ENCODE measurements around the gene MIPEP.
"Not testable (repeated sequence)": the region's sequence is repeated elsewhere in the genome, so short reads cannot be mapped to it uniquely, and the experiment has no call there.

Gene MIPEP

GRCh38 chr13:23884361-23884760 is 4.8 kb downstream of the MIPEP start:
- DNase-seq = not testable (repeated sequence)

GRCh38 chr13:23883255-23883654 is 5.9 kb downstream of the MIPEP start:
- no peak for DNase-seq

GRCh38 chr13:23881402-23881800 is 7.8 kb downstream of the MIPEP start:
- DNase-seq = not testable (repeated sequence)

- not testable (repeated sequence) for DNase-seq
Measured at GRCh38 chr13:23880493-23881401, 8.5 kb downstream of the MIPEP start.

GRCh38 chr13:23877286-23877685 is 11.9 kb downstream of the MIPEP start:
- DNase-seq = no peak

GRCh38 chr13:23876265-23876664 is 12.9 kb downstream of the MIPEP start:
- no peak for DNase-seq

GRCh38 chr13:23871616-23872220 is 17.5 kb downstream of the MIPEP start:
- peak in 1 of 2 donors; percentile 12 for DNase-seq

- DNase-seq = peak in 1 of 2 donors; percentile 15
Measured at GRCh38 chr13:23870356-23871140, 18.7 kb downstream of the MIPEP start.

GRCh38 chr13:23868521-23868920 is 20.7 kb downstream of the MIPEP start:
- DNase-seq = no peak

GRCh38 chr13:23867027-23867491 is 22.1 kb downstream of the MIPEP start:
- DNase-seq = no peak

GRCh38 chr13:23866420-23867026 is 22.7 kb downstream of the MIPEP start:
- no peak for DNase-seq

- no peak for DNase-seq
Measured at GRCh38 chr13:23865906-23866305, 23.3 kb downstream of the MIPEP start.

- DNase-seq = no peak
Measured at GRCh38 chr13:23865026-23865425, 24.2 kb downstream of the MIPEP start.

- no peak for DNase-seq
Measured at GRCh38 chr13:23861310-23861709, 27.9 kb downstream of the MIPEP start.

GRCh38 chr13:23859904-23860303 is 29.3 kb downstream of the MIPEP start:
- DNase-seq = no peak

- no peak for DNase-seq
Measured at GRCh38 chr13:23859455-23859854, 29.7 kb downstream of the MIPEP start.

GRCh38 chr13:23858546-23858945 is 30.7 kb downstream of the MIPEP start:
- DNase-seq = no peak

GRCh38 chr13:23856008-23856750 is 33.0 kb downstream of the MIPEP start:
- no peak for DNase-seq

GRCh38 chr13:23855360-23855759 is 33.8 kb downstream of the MIPEP start:
- DNase-seq = no peak

GRCh38 chr13:23852351-23852750 is 36.8 kb downstream of the MIPEP start:
- DNase-seq = no peak

GRCh38 chr13:23851106-23851505 is 38.1 kb downstream of the MIPEP start:
- no peak for DNase-seq

- DNase-seq = no peak
Measured at GRCh38 chr13:23850134-23850533, 39.1 kb downstream of the MIPEP start.
